AG08396 (cell line): ENCODE results near the gene BTBD2.
"Not testable (repeated sequence)": the region's sequence is repeated elsewhere in the genome, so short reads cannot be mapped to it uniquely, and the experiment has no call there.

Experiments used
- DNase-seq: peaks from one replicate; pipeline ENCODE4 v3.0.0; 2012; ENCODE audit warnings: low spot score, mixed read lengths

Gene BTBD2

GRCh38 chr19:2014131-2014571 lies 1.4 kb downstream of the BTBD2 start:
- no peak for DNase-seq

DNA sequence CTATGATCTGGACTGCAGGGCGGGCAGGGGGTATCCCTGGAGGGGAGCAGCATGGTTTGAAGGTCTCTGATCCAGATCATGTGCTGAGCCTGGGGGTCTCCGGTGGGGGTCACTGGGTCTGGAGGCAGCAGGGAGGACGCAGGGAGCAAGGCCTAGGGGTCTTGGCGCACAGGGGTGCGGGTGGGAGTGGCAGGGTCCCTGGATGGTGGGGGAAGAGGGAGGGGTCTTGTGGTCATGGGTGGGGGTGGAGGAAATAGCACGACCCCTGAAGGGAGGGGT lies 1.9 kb downstream of the BTBD2 start:
- no peak for DNase-seq

DNA sequence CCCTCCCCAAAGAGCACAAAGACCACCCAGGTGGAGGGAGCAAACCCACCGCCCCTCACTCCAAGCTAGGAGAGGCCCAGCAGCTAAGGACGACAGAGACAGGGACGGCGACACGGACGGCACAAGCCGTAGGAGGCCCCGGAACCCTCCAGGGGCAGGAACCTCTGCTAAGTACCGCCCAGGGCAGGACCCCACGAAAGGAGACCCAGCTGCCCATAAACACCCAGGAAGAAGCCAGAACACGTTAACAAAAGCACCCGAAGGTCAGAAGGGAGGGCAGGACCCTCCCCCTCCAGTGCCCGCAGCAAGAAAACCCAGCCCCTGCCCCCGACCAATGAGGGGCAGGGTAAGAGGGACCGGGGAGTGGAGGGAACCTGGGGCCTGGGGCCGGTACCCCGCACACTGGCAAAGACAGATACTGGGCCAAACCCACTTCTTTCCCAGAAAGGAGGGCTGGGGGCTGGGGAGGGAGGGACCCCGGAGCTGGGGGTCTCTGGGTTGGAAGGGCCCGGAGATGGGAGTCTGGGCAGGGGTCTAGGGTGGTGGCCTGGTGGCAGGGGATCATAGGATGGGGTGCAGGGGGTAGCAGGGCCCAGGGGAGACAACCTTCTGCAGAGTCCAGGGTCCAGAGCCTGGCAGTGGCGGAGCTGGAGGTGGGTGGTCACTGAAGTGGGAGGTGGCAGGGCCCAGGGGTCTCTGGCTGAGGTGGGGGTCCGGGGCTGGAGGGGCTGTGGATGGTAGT lies 2.4 kb downstream of the BTBD2 start:
- DNase-seq = no peak

GRCh38 chr19:2011169-2011568 lies 4.3 kb downstream of the BTBD2 start:
- DNase-seq = no peak

GRCh38 chr19:2010135-2010668 lies 5.3 kb downstream of the BTBD2 start:
- DNase-seq = no peak

DNA sequence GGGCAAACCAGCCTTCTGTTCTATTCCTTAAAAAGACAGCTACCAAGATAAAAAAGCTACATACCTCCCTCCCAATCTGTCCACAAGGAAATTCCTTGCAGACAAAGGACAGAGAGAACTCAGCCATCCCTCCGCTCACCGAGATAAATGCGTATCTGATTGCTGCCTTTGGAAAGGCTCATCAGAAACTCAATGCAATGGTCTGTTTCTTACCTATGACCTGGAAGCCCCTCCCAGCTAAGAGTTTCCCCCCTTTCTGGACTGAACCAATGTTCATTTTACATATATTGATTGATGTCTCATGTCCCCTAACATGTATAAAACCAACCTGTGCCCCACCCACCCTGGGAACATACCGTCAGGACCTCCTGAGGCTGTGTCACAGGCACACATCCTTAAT lies 11.6 kb downstream of the BTBD2 start:
- no peak for DNase-seq

- no peak for DNase-seq
Measured at GRCh38 chr19:1999856-2000515, 15.5 kb downstream of the BTBD2 start.

GRCh38 chr19:1998712-1999708 lies 16.5 kb downstream of the BTBD2 start:
- no peak for DNase-seq

GRCh38 chr19:1997353-1998233 lies 17.9 kb downstream of the BTBD2 start:
- no peak for DNase-seq

- peak; percentile 69 for DNase-seq
Measured at GRCh38 chr19:1992759-1993260, 22.7 kb downstream of the BTBD2 start.

- DNase-seq = no peak
Measured at GRCh38 chr19:1991018-1991913, 24.2 kb downstream of the BTBD2 start.

GRCh38 chr19:1990230-1991017 lies 25.1 kb downstream of the BTBD2 start:
- no peak for DNase-seq

DNA sequence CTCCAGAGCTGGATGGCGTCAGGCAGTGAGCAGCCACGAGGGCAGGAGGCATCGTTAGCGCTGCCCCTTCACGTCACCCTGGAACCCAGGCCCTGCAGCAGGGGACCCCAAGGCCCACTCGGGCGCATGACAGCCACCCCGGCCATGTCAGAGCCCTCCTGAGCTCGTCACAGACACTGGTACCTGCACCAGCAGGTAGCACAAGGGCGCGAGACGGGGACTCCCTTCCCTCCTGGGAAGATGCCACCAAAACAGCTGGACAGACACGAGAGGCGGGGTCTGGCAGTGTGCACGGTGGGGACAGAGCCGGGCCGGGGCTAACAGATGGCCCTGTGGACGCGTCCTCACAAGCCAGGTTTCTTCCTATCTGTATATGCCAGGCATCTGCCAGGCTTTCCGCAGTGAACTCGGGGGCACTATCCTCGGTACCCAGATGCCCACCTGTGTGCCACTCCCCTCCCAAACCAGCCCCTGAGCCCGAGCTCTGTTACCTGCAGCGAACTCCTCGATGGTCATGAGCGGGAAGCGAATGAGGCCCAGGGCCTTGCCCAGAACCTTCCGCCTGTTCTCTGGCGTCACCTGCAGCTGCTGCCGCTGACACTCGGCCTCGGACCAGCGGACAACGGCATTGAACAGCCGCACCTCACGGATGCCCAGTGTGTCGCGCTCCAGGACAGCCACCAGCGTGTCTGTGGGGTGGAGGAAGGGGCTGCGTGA lies 25.8 kb downstream of the BTBD2 start:
- no peak for DNase-seq

GRCh38 chr19:1988464-1988863 lies 27.1 kb downstream of the BTBD2 start:
- not testable (repeated sequence) for DNase-seq

GRCh38 chr19:1987197-1988187 lies 28.0 kb downstream of the BTBD2 start:
- no peak for DNase-seq

DNA sequence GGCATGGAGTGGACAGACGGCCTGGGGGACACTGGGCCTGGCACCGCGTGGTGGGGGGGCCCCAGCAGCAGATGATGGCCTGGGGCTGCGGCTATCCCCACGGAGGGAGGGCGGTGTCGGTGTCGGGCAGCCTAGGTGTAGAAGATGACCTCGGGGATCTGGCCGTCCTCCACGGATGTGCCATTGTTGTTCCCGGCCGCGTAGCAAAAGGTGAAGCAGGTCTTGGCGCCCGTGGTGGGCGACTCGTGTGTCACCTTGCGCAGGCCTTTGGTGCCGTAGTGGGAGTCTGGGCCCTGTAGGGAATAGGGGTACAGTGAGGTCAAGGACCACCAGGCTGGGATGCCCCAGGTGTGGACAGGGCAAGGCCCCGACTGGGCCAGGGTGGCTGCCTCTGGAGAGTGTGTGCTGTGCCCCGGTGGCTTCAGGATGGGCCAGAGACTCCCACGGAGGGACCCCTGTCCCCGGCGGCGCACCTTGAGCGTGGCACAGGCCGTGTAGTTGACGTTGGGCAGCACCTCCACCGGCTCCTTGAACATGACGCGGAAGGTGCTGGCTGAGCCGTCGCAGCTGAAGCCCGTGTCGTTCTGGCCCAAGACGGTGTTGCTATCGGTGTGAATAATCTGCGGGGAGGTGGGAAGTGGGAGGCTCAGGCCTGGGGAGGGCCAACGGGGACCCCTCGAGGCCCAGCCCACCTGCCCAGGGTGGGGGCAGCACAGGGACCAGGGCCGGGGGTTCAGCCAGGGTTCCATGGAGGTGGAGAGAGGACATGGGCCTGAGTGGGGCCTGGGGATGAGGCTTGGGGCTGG lies 29.0 kb downstream of the BTBD2 start:
- no peak for DNase-seq
